Heart left ventricle (tissue), 16 donors: ENCODE results near the gene FBXO31. TPM values are rescaled to one million over a fixed set of nuclear protein-coding genes. Genes with fewer than 3 reads are reported as not detected.
"Not testable (repeated sequence)": the region's sequence is repeated elsewhere in the genome, so short reads cannot be mapped to it uniquely, and the experiment has no call there.

Source experiments
- ATAC-seq, 4 donors: fragments of 200-7000 bp; cut with Tn5 transposase; one replicate each; pipeline ENCODE4 v1.9.1; 2020 to 2022; ENCODE audit warnings: moderate library complexity in 4 of 4, mild to moderate bottlenecking in 3 of 4, moderate number of reproducible peaks in 1 of 4
- DNase-seq, 5 donors: peaks; one replicate each; pipeline ENCODE4 v3.0.0-alpha.2; 2020
- H3K27ac ChIP-seq, 12 donors: fragments of 200-600 bp; sonication (generic) in 4 of 12; one replicate each; pipeline versions ENCODE4 v1.5.0 to v1.8.0; 2016 to 2022; ENCODE audit warnings: mild to moderate bottlenecking in 2 of 12
- H3K27me3 ChIP-seq, 9 donors: fragments of 200-600 bp; sonication (generic) in 2 of 9; one replicate each; pipeline versions ENCODE4 v1.5.1 to v1.8.0; 2016 to 2022; ENCODE audit warnings: mild to moderate bottlenecking in 3 of 9
- H3K36me3 ChIP-seq, 9 donors: fragments of 200-600 bp; sonication (generic) in 2 of 9; one replicate each; pipeline versions ENCODE4 v1.5.0 to v1.8.0; 2018 to 2022; ENCODE audit warnings: mild to moderate bottlenecking in 2 of 9
- H3K4me1 ChIP-seq, 12 donors: fragments of 200-600 bp; sonication (generic) in 4 of 12; one replicate each; pipeline versions ENCODE4 v1.5.0 to v1.8.0; 2016 to 2022; ENCODE audit warnings: mild to moderate bottlenecking in 3 of 12
- H3K4me3 ChIP-seq, 12 donors: fragments of 200-600 bp; sonication (generic) in 4 of 12; one replicate each; pipeline versions ENCODE4 v1.5.0 to v1.8.0; 2017 to 2022; ENCODE audit warnings: mild to moderate bottlenecking in 9 of 12, moderate library complexity in 4 of 12
- H3K9me3 ChIP-seq, 12 donors: fragments of 200-600 bp; sonication (generic) in 4 of 12; one replicate each; pipeline versions ENCODE4 v1.5.0 to v1.8.0; 2016 to 2022; ENCODE audit warnings: mild to moderate bottlenecking in 1 of 12
- CTCF ChIP-seq, 12 donors: fragments of 200-600 bp; sonication (generic) in 4 of 12; IDR thresholded peaks; one replicate each; pipeline versions ENCODE4 v1.5.0 to v1.8.0; 2018 to 2022; ENCODE audit warnings: antibody characterized with exemption in 12 of 12, mild to moderate bottlenecking in 5 of 12
- POLR2A ChIP-seq, 2 donors: fragments of 450-650 bp; IDR thresholded peaks; one replicate each; pipeline ENCODE4 v1.6.1; 2017; ENCODE audit warnings: antibody characterized with exemption in 2 of 2, mild to moderate bottlenecking in 2 of 2, moderate library complexity in 2 of 2
- WGBS, 4 donors: extraction: QIAGEN DNeasy Blood & Tissue Kit in 2 of 4; methylation state at CpG; one replicate each; pipeline versions ENCODE4 v1.1.5 to v1.1.7; 2013 to 2018; 5-methylcytosine and 5-hydroxymethylcytosine counted together
- intact Hi-C, 10 donors: fragments of 100-400 bp; cut with DNase I; formaldehyde crosslinking; loops; one replicate each; pipeline versions ENCODE4 v1.11.1 to v1.14.2; 2022
- polyA plus RNA-seq, 2 donors: library from polyadenylated mRNA; stranded (reverse); fragments of 200-250 nt; gene quantifications; one replicate each; pipeline ENCODE4 v1.2.3, GENCODE V29; 2013
- total RNA-seq, 9 donors: library from RNA; depleted of rRNA in 2 of 9; stranded (reverse); fragments of >200 nt in 2 of 9; fragmentation: NEBNext Ultra II Directional in 3 of 9; extraction: Animal tissue kit (Norgen Biotek cat#: 25700) in 3 of 9; gene quantifications; one replicate each; pipeline versions ENCODE4 v1.1.0 to v1.2.4, GENCODE V29; 2016 to 2023
- donor health status: ischemic (EF 13 %, LVEDD 7.1; RV severe dilation, severe dysfunction).
- donor health status: healthy with polysubstance abuse.
- donor health status: DM: no; HTN: yes; CAD: no.
- donor health status: DM: no; HTN: no; CAD: no.
- donor health status: ischemic (EF 25% LVEDD 6.9; RV normal size, moderate dysfunction).
- donor health status: ischemic (EF 25% LVEDD 5.7; RV mildly dilated, moderate dysfunction).
- donor health status: healthy.
- donor health status: DM: yes; HTN: yes; CAD: no.
- donor health status: ischemic (EF 35%, LVEDD 5.7; RV mildly dilated, moderate dysfunction).
- donor health status: nonischemic (EF 11% LVEDD 7.7; RV severe dilation, severe dysfunction).
- donor health status: DM: yes; HTN: yes; CAD: no.
- donor health status: PGD.
- donor health status: ischemic (EF 29% LVEDD 5.4; RV normal size, mild dysfunction).
- donor health status: nonischemic (EF 23%, LVEDD 6.1; RV moderate dilation, normal function).

FBXO31 gene
- total and polyA plus RNA-seq, 11 donors, result 20.0 to 130 (median 63.1) TPM

GRCh38 chr16:87389245-87389644, 5.7 kb upstream of the FBXO31 start:
- H3K27ac ChIP-seq, result peak overlapping the region; percentile 80 to 96 (median 90)
- no peak for DNase-seq
- no peak for ATAC-seq
- no peaks in the 10 kb centered on the region for H3K27me3 ChIP-seq
- 85 to 89% (median 86%) methylated on average over 5 of the region's 5 CpGs for WGBS, 4 donors
- H3K36me3 ChIP-seq, result no peaks in the 10 kb centered on the region
- H3K9me3 ChIP-seq, result no peaks in the 10 kb centered on the region
- intact Hi-C loops, result loop anchor here in 1 of 10 donors (2.0 kb wide), 1 partner anchor 72 kb away; the partner anchor contains the start of gene C16orf95
- no peak overlapping the region for H3K4me3 ChIP-seq
- TF ChIP-seq CTCF (IDR thresholded peaks at IDR 0.05), result no peak
- TF ChIP-seq POLR2A (IDR thresholded peaks at IDR 0.05), result no peak
- H3K4me1 ChIP-seq, result peaks cover 15 to 56% (median 40%) of the 10 kb centered on the region in 12 donors

- Histone ChIP-seq H3K4me1 (peaks cover 10 to 51% (median 35%) of the 10 kb centered on the region in 12 donors), H3K27me3 (no peaks in the 10 kb centered on the region), H3K27ac (peak overlapping the region; percentile 80 to 96 (median 90)), H3K4me3 (peak overlapping the region in 9 of 12 donors; percentile 12 to 42 (median 26)), H3K36me3 (no peaks in the 10 kb centered on the region), H3K9me3 (no peaks in the 10 kb centered on the region)
- TF ChIP-seq POLR2A (IDR thresholded peaks at IDR 0.05), result no peak
- no peak for TF ChIP-seq CTCF (IDR thresholded peaks at IDR 0.05)
- 23 to 33% (median 27%) methylated on average over 1 of the region's 1 CpG for WGBS, 4 donors
- intact Hi-C loops, result loop anchor here in 1 of 10 donors (2.0 kb wide), 1 partner anchor 72 kb away; the partner anchor contains the start of gene C16orf95
- ATAC-seq, result no peak
- no peak for DNase-seq
Measured at GRCh38 chr16:87388818-87389134, 5.2 kb upstream of the FBXO31 start.

GRCh38 chr16:87387942-87388817, 4.6 kb upstream of the FBXO31 start:
- ATAC-seq, result peak; percentile 71 to 88 (median 82)
- no peaks in the 10 kb centered on the region for H3K27me3 ChIP-seq
- intact Hi-C loops, result loop anchor here in 1 of 10 donors (2.0 kb wide), 1 partner anchor 71 kb away; the partner anchor contains the start of gene C16orf95
- peak; percentile 90 to 96 (median 96) for DNase-seq
- peak overlapping the region; percentile 80 to 96 (median 90) for H3K27ac ChIP-seq
- TF ChIP-seq POLR2A (IDR thresholded peaks at IDR 0.05) (peak in 1 of 2 donors; percentile 66), CTCF (IDR thresholded peaks at IDR 0.05) (no peak)
- H3K9me3 ChIP-seq, result no peaks in the 10 kb centered on the region
- H3K36me3 ChIP-seq, result no peaks in the 10 kb centered on the region
- peak overlapping the region in 9 of 12 donors; percentile 22 to 42 (median 29) for H3K4me3 ChIP-seq
- H3K4me1 ChIP-seq, result peaks cover 6 to 45% (median 29%) of the 10 kb centered on the region in 12 donors
- WGBS, 4 donors, result 7 to 9% (median 8%) methylated on average over 18 of the region's 18 CpGs

- not testable (repeated sequence) for H3K27me3 ChIP-seq, DNase-seq, H3K9me3 ChIP-seq, H3K36me3 ChIP-seq, ATAC-seq
- H3K4me1 ChIP-seq, result peaks cover 6 to 61% (median 46%) of the 10 kb centered on the region in 12 donors
- intact Hi-C loops, result loop anchor here in 5 of 10 donors (5.0 kb wide), 3 partner anchors 58 to 68 kb away; partner anchors contain the start of gene C16orf95 (in 1 of the 5)
- 82 to 84% (median 84%) methylated on average over 12 of the region's 12 CpGs for WGBS, 4 donors
- peak overlapping the region in 11 of 12 donors; percentile 65 to 96 (median 92) for H3K27ac ChIP-seq
- H3K4me3 ChIP-seq, result peak overlapping the region; percentile 34 to 98 (median 72)
Measured at GRCh38 chr16:87384875-87385167, 1.2 kb upstream of the FBXO31 start.
